WTC11 (cell line): ENCODE measurements around the gene TDRD10. TPM values are rescaled to one million over a fixed set of nuclear protein-coding genes. Genes with fewer than 3 reads are reported as not detected.

Experiments
- ATAC-seq: fragments of 200-7000 bp; cut with Tn5 transposase; 2 replicates; pipeline ENCODE4 v1.10.0; 2021; ENCODE audit warnings: mild to moderate bottlenecking, moderate library complexity
- CTCF ChIA-PET: fragments of 300-600 bp; sonication (Branson Sonifier 250); formaldehyde crosslinking; loops from one replicate; lab custom pipeline; 2021; ENCODE audit warnings: antibody characterized with exemption; lab: Charles Lee
- POLR2A ChIA-PET: fragments of 350-600 bp; sonication (Branson Sonifier 250); formaldehyde crosslinking; loops from one replicate; lab custom pipeline; 2021; ENCODE audit warnings: antibody characterized with exemption; lab: Charles Lee
- DNase-seq: peaks from one replicate; pipeline ENCODE4 v3.0.0; 2021; ENCODE audit warnings: low spot score
- H3K27ac Mint-ChIP-seq: 2 replicates; pipeline ENCODE4 v1.8.0; 2021; ENCODE audit warnings: mixed read lengths
- H3K27me3 Mint-ChIP-seq: 2 replicates; pipeline ENCODE4 v1.8.0; 2021; ENCODE audit warnings: low read depth, mild to moderate bottlenecking, moderate library complexity, mixed read lengths
- H3K36me3 Mint-ChIP-seq: 2 replicates; pipeline ENCODE4 v1.8.0; 2021; ENCODE audit warnings: mixed read lengths
- H3K4me1 Mint-ChIP-seq: 2 replicates; pipeline ENCODE4 v1.8.0; 2022; ENCODE audit warnings: mixed read lengths
- H3K4me3 Mint-ChIP-seq: 2 replicates; pipeline ENCODE4 v1.8.0; 2021; ENCODE audit warnings: mild to moderate bottlenecking, moderate library complexity, mixed read lengths
- H3K9me3 Mint-ChIP-seq: 2 replicates; pipeline ENCODE4 v1.8.0; 2021; ENCODE audit warnings: mixed read lengths
- CBFB ChIP-seq: sonication (generic); formaldehyde crosslinking; IDR thresholded peaks from 2 replicates; pipeline ENCODE4 v1.8.1; 2022; ENCODE audit warnings: mild to moderate bottlenecking, low read depth, missing genetic modification reagents
- FOXK1 ChIP-seq: sonication (generic); formaldehyde crosslinking; IDR thresholded peaks from 2 replicates; pipeline ENCODE4 v1.8.0; 2022; ENCODE audit warnings: mild to moderate bottlenecking, moderate library complexity, missing genetic modification reagents
- NR1H2 ChIP-seq: sonication (generic); formaldehyde crosslinking; IDR thresholded peaks from 2 replicates; pipeline ENCODE4 v1.9.0; 2021; ENCODE audit warnings: mild to moderate bottlenecking, moderate library complexity, missing genetic modification reagents
- SOX15 ChIP-seq: fragments of 250-450 bp; sonication (Bioruptor Pico); IDR thresholded peaks from 2 replicates; pipeline ENCODE4 v1.9.0; 2021; ENCODE audit warnings: mild to moderate bottlenecking
- ZNF263 ChIP-seq: sonication (generic); formaldehyde crosslinking; IDR thresholded peaks from 2 replicates; pipeline ENCODE4 v1.8.1; 2022; ENCODE audit warnings: low read depth, mild to moderate bottlenecking, moderate library complexity, missing genetic modification reagents
- ZNF317 ChIP-seq: sonication (generic); formaldehyde crosslinking; IDR thresholded peaks from 2 replicates; pipeline ENCODE4 v1.8.1; 2023; ENCODE audit warnings: low read depth, mild to moderate bottlenecking, moderate library complexity, missing genetic modification reagents, borderline replicate concordance
- ZNF416 ChIP-seq: fragments of 250-450 bp; sonication (Bioruptor Pico); IDR thresholded peaks from 2 replicates; pipeline ENCODE4 v1.9.0; 2021; ENCODE audit warnings: mild to moderate bottlenecking, inconsistent platforms
- total RNA-seq: library from RNA; stranded (reverse); gene quantifications from 3 replicates; pipeline ENCODE4 v1.2.3, GENCODE V29; 2021
- TF ChIP-seq, protein P1 (sequence below): sonication (generic); formaldehyde crosslinking; IDR thresholded peaks from 2 replicates; pipeline ENCODE4 v1.8.0; 2022; ENCODE audit warnings: mild to moderate bottlenecking, missing genetic modification reagents
- TF ChIP-seq, protein P2 (sequence below): sonication (generic); formaldehyde crosslinking; IDR thresholded peaks from 2 replicates; pipeline ENCODE4 v1.8.1; 2022; ENCODE audit warnings: mild to moderate bottlenecking, moderate library complexity, missing genetic modification reagents
- TF ChIP-seq, protein P3 (sequence below): sonication (generic); formaldehyde crosslinking; IDR thresholded peaks from 2 replicates; pipeline ENCODE4 v1.8.1; 2023; ENCODE audit warnings: mild to moderate bottlenecking, missing genetic modification reagents
- TF ChIP-seq, protein P4 (sequence below): sonication (generic); formaldehyde crosslinking; IDR thresholded peaks from 2 replicates; pipeline ENCODE4 v1.8.1; 2022; ENCODE audit warnings: missing genetic modification reagents, borderline replicate concordance
- TF ChIP-seq, protein P5 (sequence below): sonication (generic); formaldehyde crosslinking; IDR thresholded peaks from 2 replicates; pipeline ENCODE4 v1.8.1; 2022; ENCODE audit warnings: low read depth, missing genetic modification reagents, borderline replicate concordance
- TF ChIP-seq, protein P6 (sequence below): fragments of 250-450 bp; sonication (Bioruptor Pico); IDR thresholded peaks from 2 replicates; pipeline ENCODE4 v1.9.0; 2021; ENCODE audit warnings: mild to moderate bottlenecking
- TF ChIP-seq, protein P7 (sequence below): sonication (generic); formaldehyde crosslinking; IDR thresholded peaks from 2 replicates; pipeline ENCODE4 v1.8.0; 2022; ENCODE audit warnings: mild to moderate bottlenecking, missing genetic modification reagents
- TF ChIP-seq, protein P8 (sequence below): sonication (generic); formaldehyde crosslinking; IDR thresholded peaks from 2 replicates; pipeline ENCODE4 v1.8.0; 2022; ENCODE audit warnings: mild to moderate bottlenecking, missing genetic modification reagents
- TF ChIP-seq, protein P9 (sequence below): fragments of 250-450 bp; sonication (Bioruptor Pico); IDR thresholded peaks from 2 replicates; pipeline ENCODE4 v1.9.0; 2021; ENCODE audit warnings: mild to moderate bottlenecking

The TDRD10 gene
- total RNA-seq, 1 experiment from 2014 or later: 0.09 TPM

DNA sequence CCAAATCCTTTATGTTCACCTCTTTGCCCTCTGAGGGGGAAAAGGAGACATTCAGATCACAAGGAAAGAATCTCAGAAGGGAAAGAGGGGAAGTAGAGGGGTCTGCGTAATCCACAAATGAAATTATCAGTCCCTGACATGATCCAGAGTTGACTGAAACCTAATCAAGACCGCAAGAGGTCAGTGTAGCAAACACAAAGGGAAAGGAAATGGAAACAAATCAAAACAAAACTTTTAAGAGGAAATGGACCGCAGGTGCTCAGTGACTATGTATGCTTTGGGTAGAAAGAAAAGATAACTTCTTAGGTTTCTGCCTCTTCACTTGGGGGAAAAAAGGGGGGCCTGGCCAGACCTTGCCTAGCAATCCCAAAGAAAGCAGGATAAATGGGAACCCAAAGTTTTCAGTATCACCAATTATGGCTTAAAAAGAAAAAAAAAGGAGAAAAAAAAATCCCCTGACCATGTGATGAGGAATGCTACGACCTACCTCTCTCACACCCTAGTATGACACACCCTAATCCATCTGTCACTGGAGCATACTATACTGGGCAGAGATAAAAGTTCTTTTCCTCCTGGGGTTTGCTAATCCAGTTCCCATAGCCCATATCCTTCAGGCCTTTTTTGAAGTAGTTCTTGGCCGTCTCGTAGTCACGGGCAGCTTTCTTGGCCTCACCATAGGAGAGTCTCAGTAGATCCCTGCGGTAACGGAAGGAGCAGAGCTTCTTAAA is 82.4 kb downstream of the TDRD10 start:
- DNase-seq: no peak
- Mint-ChIP-seq H3K36me3 (peaks cover 86% of the 10 kb centered on the region), H3K4me3 (no peak overlapping the region), H3K27ac (no peak overlapping the region)
- CTCF ChIA-PET: interaction anchor here (0.5 kb wide), 1 partner anchor 389 kb away, joined by 3 read pairs; no protein-coding TSS in a partner anchor
- TF ChIP-seq, protein P1, sequence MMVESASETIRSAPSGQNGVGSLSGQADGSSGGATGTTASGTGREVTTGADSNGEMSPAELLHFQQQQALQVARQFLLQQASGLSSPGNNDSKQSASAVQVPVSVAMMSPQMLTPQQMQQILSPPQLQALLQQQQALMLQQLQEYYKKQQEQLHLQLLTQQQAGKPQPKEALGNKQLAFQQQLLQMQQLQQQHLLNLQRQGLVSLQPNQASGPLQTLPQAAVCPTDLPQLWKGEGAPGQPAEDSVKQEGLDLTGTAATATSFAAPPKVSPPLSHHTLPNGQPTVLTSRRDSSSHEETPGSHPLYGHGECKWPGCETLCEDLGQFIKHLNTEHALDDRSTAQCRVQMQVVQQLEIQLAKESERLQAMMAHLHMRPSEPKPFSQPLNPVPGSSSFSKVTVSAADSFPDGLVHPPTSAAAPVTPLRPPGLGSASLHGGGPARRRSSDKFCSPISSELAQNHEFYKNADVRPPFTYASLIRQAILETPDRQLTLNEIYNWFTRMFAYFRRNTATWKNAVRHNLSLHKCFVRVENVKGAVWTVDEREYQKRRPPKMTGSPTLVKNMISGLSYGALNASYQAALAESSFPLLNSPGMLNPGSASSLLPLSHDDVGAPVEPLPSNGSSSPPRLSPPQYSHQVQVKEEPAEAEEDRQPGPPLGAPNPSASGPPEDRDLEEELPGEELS (CRISPR knock-in tag): no peak
- TF ChIP-seq, protein P2, sequence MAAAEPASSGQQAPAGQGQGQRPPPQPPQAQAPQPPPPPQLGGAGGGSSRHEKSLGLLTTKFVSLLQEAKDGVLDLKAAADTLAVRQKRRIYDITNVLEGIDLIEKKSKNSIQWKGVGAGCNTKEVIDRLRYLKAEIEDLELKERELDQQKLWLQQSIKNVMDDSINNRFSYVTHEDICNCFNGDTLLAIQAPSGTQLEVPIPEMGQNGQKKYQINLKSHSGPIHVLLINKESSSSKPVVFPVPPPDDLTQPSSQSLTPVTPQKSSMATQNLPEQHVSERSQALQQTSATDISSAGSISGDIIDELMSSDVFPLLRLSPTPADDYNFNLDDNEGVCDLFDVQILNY (CRISPR knock-in tag): no peak
- no peak for TF ChIP-seq ZNF416 (CRISPR knock-in tag)
- TF ChIP-seq, protein P3, sequence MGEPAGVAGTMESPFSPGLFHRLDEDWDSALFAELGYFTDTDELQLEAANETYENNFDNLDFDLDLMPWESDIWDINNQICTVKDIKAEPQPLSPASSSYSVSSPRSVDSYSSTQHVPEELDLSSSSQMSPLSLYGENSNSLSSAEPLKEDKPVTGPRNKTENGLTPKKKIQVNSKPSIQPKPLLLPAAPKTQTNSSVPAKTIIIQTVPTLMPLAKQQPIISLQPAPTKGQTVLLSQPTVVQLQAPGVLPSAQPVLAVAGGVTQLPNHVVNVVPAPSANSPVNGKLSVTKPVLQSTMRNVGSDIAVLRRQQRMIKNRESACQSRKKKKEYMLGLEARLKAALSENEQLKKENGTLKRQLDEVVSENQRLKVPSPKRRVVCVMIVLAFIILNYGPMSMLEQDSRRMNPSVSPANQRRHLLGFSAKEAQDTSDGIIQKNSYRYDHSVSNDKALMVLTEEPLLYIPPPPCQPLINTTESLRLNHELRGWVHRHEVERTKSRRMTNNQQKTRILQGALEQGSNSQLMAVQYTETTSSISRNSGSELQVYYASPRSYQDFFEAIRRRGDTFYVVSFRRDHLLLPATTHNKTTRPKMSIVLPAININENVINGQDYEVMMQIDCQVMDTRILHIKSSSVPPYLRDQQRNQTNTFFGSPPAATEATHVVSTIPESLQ (CRISPR knock-in tag): no peak
- TF ChIP-seq, all 79 proteins: peak for 0
- no peaks in the 10 kb centered on the region for H3K9me3 Mint-ChIP-seq
- ATAC-seq: no peak
- no peaks in the 10 kb centered on the region for H3K4me1 Mint-ChIP-seq
- POLR2A ChIA-PET: interaction anchor here (0.6 kb wide), 1 partner anchor 30 kb away, joined by 4 read pairs; no protein-coding TSS in a partner anchor
- no peaks in the 10 kb centered on the region for H3K27me3 Mint-ChIP-seq

DNA sequence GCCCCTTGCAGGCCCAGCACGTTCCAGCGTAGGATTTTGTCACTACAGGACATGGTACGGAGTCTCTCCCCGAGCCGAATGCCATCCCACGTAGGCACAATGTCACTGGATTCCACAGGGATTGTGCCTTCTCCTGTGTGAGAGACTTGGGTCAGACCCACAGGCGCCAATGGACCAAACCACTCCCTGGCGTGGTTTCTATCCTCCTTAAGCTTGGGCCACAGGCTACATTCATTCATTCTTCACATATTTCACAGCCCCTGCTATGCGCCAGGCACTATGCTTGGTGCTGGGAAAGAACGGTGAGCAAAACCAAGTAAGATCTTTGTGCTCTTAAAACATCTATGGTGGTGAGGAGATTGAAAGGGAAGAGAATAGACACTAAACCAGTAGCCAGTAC is 84.2 kb downstream of the TDRD10 start:
- Mint-ChIP-seq H3K27ac (no peak overlapping the region), H3K36me3 (peaks cover 92% of the 10 kb centered on the region), H3K4me3 (no peak overlapping the region), H3K27me3 (no peaks in the 10 kb centered on the region), H3K4me1 (no peaks in the 10 kb centered on the region), H3K9me3 (no peaks in the 10 kb centered on the region)
- ATAC-seq: no peak; the same call in 1 of the 2 replicates
- ChIA-PET POLR2A (no interaction called here), CTCF (interaction anchor here (0.6 kb wide), 1 partner anchor 59 kb away, joined by 3 read pairs; no protein-coding TSS in a partner anchor)
- DNase-seq: no peak
- TF ChIP-seq ZNF263 (no peak), FOXK1 (CRISPR knock-in tag) (no peak), ZNF317 (no peak), NR1H2 (CRISPR knock-in tag) (no peak), CBFB (CRISPR knock-in tag) (no peak), SOX15 (CRISPR knock-in tag) (no peak)
- TF ChIP-seq, protein P4, sequence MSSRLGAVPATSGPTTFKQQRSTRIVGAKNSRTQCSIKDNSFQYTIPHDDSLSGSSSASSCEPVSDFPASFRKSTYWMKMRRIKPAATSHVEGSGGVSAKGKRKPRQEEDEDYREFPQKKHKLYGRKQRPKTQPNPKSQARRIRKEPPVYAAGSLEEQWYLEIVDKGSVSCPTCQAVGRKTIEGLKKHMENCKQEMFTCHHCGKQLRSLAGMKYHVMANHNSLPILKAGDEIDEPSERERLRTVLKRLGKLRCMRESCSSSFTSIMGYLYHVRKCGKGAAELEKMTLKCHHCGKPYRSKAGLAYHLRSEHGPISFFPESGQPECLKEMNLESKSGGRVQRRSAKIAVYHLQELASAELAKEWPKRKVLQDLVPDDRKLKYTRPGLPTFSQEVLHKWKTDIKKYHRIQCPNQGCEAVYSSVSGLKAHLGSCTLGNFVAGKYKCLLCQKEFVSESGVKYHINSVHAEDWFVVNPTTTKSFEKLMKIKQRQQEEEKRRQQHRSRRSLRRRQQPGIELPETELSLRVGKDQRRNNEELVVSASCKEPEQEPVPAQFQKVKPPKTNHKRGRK (CRISPR knock-in tag): no peak
- TF ChIP-seq, protein P5, sequence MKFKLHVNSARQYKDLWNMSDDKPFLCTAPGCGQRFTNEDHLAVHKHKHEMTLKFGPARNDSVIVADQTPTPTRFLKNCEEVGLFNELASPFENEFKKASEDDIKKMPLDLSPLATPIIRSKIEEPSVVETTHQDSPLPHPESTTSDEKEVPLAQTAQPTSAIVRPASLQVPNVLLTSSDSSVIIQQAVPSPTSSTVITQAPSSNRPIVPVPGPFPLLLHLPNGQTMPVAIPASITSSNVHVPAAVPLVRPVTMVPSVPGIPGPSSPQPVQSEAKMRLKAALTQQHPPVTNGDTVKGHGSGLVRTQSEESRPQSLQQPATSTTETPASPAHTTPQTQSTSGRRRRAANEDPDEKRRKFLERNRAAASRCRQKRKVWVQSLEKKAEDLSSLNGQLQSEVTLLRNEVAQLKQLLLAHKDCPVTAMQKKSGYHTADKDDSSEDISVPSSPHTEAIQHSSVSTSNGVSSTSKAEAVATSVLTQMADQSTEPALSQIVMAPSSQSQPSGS (CRISPR knock-in tag): no peak
- TF ChIP-seq, protein P6, sequence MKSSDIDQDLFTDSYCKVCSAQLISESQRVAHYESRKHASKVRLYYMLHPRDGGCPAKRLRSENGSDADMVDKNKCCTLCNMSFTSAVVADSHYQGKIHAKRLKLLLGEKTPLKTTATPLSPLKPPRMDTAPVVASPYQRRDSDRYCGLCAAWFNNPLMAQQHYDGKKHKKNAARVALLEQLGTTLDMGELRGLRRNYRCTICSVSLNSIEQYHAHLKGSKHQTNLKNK (CRISPR knock-in tag): no peak
- TF ChIP-seq, protein P3 (CRISPR knock-in tag): no peak
- TF ChIP-seq, protein P7, sequence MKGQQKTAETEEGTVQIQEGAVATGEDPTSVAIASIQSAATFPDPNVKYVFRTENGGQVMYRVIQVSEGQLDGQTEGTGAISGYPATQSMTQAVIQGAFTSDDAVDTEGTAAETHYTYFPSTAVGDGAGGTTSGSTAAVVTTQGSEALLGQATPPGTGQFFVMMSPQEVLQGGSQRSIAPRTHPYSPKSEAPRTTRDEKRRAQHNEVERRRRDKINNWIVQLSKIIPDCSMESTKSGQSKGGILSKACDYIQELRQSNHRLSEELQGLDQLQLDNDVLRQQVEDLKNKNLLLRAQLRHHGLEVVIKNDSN (CRISPR knock-in tag): no peak
- TF ChIP-seq, protein P8, sequence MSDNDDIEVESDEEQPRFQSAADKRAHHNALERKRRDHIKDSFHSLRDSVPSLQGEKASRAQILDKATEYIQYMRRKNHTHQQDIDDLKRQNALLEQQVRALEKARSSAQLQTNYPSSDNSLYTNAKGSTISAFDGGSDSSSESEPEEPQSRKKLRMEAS (CRISPR knock-in tag): no peak
- TF ChIP-seq, protein P2 (CRISPR knock-in tag): no peak
- TF ChIP-seq, protein P9, sequence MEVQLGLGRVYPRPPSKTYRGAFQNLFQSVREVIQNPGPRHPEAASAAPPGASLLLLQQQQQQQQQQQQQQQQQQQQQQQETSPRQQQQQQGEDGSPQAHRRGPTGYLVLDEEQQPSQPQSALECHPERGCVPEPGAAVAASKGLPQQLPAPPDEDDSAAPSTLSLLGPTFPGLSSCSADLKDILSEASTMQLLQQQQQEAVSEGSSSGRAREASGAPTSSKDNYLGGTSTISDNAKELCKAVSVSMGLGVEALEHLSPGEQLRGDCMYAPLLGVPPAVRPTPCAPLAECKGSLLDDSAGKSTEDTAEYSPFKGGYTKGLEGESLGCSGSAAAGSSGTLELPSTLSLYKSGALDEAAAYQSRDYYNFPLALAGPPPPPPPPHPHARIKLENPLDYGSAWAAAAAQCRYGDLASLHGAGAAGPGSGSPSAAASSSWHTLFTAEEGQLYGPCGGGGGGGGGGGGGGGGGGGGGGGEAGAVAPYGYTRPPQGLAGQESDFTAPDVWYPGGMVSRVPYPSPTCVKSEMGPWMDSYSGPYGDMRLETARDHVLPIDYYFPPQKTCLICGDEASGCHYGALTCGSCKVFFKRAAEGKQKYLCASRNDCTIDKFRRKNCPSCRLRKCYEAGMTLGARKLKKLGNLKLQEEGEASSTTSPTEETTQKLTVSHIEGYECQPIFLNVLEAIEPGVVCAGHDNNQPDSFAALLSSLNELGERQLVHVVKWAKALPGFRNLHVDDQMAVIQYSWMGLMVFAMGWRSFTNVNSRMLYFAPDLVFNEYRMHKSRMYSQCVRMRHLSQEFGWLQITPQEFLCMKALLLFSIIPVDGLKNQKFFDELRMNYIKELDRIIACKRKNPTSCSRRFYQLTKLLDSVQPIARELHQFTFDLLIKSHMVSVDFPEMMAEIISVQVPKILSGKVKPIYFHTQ (CRISPR knock-in tag): no peak
